Astrocyte of the spinal cord (primary cell): ENCODE data around the gene DISP1.
A peak's percentile ranks its signal among the peaks of the same experiment; 100 is the strongest.

Experiments
- DNase-seq: peaks from one replicate; pipeline ENCODE4 v3.0.0; 2011; ENCODE audit warnings: low read depth, low spot score
- H3K4me3 ChIP-seq: 2 replicates; pipeline ENCODE4 v1.5.1; 2011; ENCODE audit warnings: low read depth, mild to moderate bottlenecking, low read length, moderate library complexity
- in situ Hi-C: cut with HindIII; loops from 2 replicates; pipeline ENCODE4 v1.10.0; 2017; ENCODE audit warnings: low sequenced_read_pairs
- TF ChIP-seq, protein P1 (sequence below): IDR thresholded peaks from 2 replicates; pipeline ENCODE4 v1.5.1; 2012; ENCODE audit warnings: low read depth, mild to moderate bottlenecking, low read length, inconsistent platforms

DISP1 gene

DNA sequence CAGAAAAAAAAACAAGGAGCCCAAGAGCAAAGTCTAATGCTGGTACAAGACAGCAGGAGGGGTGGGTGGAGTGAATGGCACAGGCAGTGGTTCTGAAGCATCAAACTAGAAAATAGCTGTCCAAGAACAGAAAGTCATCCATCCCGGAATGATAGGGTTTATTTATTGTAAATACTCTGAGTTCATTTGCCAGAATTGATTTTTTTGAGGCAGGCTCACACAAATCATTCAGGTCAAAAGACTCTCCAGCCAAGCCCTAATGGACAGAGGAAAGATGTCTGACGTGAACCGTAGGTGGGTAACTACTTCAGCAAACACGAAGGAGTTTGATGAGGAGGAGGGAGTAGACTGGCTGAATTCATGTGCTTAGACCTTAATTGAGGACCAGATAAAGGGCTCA, 13.8 kb upstream of the DISP1 start:
- H3K4me3 ChIP-seq: no peak overlapping the region
- DNase-seq: no peak
- TF ChIP-seq, protein P1, sequence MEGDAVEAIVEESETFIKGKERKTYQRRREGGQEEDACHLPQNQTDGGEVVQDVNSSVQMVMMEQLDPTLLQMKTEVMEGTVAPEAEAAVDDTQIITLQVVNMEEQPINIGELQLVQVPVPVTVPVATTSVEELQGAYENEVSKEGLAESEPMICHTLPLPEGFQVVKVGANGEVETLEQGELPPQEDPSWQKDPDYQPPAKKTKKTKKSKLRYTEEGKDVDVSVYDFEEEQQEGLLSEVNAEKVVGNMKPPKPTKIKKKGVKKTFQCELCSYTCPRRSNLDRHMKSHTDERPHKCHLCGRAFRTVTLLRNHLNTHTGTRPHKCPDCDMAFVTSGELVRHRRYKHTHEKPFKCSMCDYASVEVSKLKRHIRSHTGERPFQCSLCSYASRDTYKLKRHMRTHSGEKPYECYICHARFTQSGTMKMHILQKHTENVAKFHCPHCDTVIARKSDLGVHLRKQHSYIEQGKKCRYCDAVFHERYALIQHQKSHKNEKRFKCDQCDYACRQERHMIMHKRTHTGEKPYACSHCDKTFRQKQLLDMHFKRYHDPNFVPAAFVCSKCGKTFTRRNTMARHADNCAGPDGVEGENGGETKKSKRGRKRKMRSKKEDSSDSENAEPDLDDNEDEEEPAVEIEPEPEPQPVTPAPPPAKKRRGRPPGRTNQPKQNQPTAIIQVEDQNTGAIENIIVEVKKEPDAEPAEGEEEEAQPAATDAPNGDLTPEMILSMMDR: no peak
- in situ Hi-C loops: no loop called here

DNA sequence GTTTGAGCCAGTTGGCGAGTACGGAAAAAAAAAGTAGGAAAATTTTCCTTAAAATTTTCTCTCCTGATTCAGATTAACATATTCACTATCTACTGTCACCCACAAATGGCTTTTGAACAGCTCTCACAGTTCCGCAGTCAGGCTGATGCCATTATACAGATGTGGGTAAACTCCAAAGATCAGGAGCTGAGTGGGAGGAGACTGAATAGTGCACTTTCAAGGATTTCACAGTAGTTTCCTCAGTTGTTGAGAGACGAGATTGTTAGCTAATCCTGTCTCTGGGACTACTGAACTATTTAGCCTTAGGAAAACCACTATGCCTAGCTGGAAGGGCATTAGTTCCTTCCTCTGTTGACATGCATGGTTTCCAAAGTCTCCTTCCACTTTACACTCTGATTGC, 3.2 kb upstream of the DISP1 start:
- DNase-seq: no peak
- H3K4me3 ChIP-seq: no peak overlapping the region
- in situ Hi-C loops: no loop called here
- TF ChIP-seq, protein P1: no peak

DNA sequence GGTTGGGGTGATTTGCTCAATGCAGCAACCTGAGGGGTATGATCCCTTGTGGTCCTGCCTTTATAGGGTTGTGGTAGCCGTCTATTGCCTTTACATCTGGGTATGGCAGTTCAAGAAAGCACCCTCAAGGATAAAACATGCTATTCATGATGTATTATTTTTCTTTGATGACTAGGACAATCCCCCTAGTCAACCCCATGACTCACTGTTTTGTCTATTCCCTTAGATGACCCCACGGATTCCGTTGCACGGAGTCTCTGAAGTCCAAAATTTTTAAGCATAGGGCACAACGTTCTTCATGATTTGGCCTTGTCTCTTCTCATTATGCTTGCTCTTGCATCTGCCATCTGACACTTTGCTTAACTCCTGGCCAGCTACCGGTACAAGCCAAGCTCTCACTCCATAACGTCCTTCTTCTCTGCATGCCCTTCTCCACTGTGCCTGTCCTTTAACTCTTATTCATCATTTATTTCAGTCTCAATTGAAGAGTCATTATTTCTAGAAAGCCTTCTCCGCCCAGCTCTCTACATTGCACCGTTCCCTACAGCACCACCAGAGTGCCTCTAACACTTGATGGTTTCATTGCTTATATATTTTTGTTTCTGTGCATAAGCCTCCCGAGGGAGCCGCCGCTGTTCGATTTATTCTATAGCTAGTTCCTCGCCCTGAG, 838 bp upstream of the DISP1 start:
- in situ Hi-C loops: no loop called here
- TF ChIP-seq, protein P1: no peak
- H3K4me3 ChIP-seq: no peak overlapping the region
- peak; percentile 35 for DNase-seq

DNA sequence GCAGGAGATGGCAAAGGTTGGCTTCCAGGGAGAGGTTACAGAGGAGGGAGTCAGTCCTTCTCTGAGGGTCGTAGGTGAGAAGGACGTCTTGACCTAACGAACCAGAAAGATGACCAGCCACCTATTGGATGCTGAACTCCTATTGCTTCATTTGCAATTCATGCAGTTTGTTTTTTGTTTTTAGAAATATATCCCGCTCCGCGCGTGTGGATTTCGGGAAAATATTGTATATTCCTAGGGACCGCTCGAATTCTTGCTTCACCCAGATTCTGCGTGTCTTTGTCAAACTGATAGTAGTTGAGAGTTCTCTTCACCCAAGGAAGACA, 564 bp downstream of the DISP1 start:
- peak overlapping the region; percentile 71 for H3K4me3 ChIP-seq
- in situ Hi-C loops: no loop called here
- TF ChIP-seq, protein P1: no peak
- no peak for DNase-seq

DNA sequence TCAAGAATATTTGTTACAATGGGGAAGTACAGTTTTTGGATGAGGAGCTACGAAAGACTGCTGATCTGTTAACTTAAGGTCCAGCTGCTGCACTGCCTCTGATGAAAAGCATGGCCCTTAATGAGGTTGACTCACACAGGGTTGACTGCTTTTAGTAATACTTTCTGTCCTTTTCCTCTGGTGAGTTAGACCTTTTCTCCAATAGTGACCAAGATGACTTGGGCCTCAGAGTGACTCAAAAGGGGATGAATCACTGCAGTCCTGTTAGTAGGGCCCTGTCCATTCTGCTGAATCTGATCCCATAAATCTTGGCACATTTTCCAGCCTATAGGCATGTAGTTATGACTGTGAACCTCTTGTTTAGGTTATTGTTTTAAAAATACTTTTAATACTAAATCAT, 2.7 kb downstream of the DISP1 start:
- DNase-seq: peak; percentile 90
- TF ChIP-seq, protein P1: no peak
- in situ Hi-C loops: no loop called here
- H3K4me3 ChIP-seq: no peak overlapping the region

DNA sequence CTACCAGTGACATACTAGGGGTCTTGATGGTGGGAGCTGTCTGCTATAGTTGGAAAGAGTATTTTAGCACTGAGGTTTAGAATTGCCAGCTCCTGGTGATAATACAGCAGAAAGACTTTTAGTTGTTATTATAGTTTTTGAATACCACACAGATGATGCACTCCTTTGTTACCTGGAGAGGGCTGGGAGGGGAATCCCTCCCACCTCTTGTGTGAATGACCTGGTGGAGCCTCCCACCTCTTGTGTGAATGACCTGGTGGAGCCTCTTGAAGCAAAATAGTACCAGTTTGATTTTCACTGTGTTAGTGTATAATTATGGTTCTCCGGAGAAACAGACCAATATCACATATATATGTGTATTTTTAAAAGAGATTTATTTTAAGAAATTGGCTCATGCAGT, 3.3 kb downstream of the DISP1 start:
- in situ Hi-C loops: no loop called here
- H3K4me3 ChIP-seq: no peak overlapping the region
- TF ChIP-seq, protein P1: no peak
- no peak for DNase-seq
